Stomach (tissue), 4 donors: Measurements from ENCODE around the gene ZNF25.
"Not testable (repeated sequence)": the region's sequence is repeated elsewhere in the genome, so short reads cannot be mapped to it uniquely, and the experiment has no call there.

Experiments
- POLR2AphosphoS5 ChIP-seq, 3 donors: sonication (generic); formaldehyde crosslinking; IDR thresholded peaks; one replicate each; pipeline ENCODE4 v1.6.1; 2016; ENCODE audit warnings: antibody characterized with exemption in 3 of 3
- TF ChIP-seq, protein P1 (sequence below), 7 experiments: fragments of 450-650 bp in 4 of 7; fragments of 200-600 bp in 3 of 7; sonication (generic) in 3 of 7; IDR thresholded peaks; one replicate each; pipeline ENCODE4 v1.5.1; 2016 to 2019; ENCODE audit warnings: antibody characterized with exemption in 7 of 7, control low read depth in 2 of 7, mild to moderate bottlenecking in 1 of 7

DNA sequence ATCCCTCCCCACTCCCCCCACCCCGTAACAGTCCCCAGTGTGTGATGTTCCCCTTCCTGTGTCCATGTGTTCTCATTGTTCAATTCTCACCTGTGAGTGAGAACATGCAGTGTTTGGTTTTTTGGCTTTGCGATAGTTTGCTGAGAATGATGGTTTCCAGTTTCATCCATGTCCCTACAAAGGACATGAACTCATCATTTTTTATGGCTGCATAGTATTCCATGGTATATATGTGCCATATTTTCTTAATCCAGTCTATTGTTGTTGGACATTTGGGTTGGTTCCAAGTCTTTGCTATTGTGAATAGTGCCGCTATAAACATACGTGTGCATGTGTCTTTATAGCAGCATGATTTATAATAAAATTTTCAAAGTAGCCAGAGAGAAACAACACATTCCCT is 42.7 kb upstream of the ZNF25 start:
- TF ChIP-seq POLR2AphosphoS5 (IDR thresholded peaks at IDR 0.05), result not testable (repeated sequence)
- TF ChIP-seq, protein P1, sequence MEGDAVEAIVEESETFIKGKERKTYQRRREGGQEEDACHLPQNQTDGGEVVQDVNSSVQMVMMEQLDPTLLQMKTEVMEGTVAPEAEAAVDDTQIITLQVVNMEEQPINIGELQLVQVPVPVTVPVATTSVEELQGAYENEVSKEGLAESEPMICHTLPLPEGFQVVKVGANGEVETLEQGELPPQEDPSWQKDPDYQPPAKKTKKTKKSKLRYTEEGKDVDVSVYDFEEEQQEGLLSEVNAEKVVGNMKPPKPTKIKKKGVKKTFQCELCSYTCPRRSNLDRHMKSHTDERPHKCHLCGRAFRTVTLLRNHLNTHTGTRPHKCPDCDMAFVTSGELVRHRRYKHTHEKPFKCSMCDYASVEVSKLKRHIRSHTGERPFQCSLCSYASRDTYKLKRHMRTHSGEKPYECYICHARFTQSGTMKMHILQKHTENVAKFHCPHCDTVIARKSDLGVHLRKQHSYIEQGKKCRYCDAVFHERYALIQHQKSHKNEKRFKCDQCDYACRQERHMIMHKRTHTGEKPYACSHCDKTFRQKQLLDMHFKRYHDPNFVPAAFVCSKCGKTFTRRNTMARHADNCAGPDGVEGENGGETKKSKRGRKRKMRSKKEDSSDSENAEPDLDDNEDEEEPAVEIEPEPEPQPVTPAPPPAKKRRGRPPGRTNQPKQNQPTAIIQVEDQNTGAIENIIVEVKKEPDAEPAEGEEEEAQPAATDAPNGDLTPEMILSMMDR (IDR thresholded peaks at IDR 0.05), result not testable (repeated sequence)
